Testis (tissue), 2 donors: ENCODE results near the gene KLHL26.

Source experiments
- CTCF ChIP-seq, 3 experiments: fragments of 450-650 bp in 2 of 3; fragments of 200-600 bp in 1 of 3; sonication (generic) in 1 of 3; IDR thresholded peaks; one replicate each; pipeline ENCODE4 v1.5.1; 2016 to 2019; ENCODE audit warnings: antibody characterized with exemption in 3 of 3, mild to moderate bottlenecking in 2 of 3, moderate library complexity in 1 of 3
- POLR2A ChIP-seq: fragments of 450-650 bp; IDR thresholded peaks from one replicate; pipeline ENCODE4 v1.6.1; 2017; ENCODE audit warnings: antibody characterized with exemption, mild to moderate bottlenecking, moderate library complexity

GRCh38 chr19:18644196-18645034, 7.6 kb downstream of the KLHL26 start:
- TF ChIP-seq CTCF (IDR thresholded peaks at IDR 0.05): no peak
- no peak for TF ChIP-seq POLR2A
